Endothelial cell of umbilical vein (primary cell): ENCODE data around the gene PRKG1.

Experiments used
- CTCF ChIP-seq, 2 donors: IDR thresholded peaks; 1 replicate in 1 of 2; 2 replicates in 1 of 2; pipeline ENCODE4 v1.5.1; 2011; ENCODE audit warnings: low read length in 2 of 2, mild to moderate bottlenecking in 2 of 2, moderate library complexity in 2 of 2, control low read depth in 1 of 2, inconsistent platforms in 1 of 2, low read depth in 1 of 2; ENCODE audit not compliant: insufficient read depth in 1 of 2; ENCODE audit errors: extremely low read depth in 1 of 2
- EZH2 ChIP-seq: IDR thresholded peaks from 2 replicates; pipeline ENCODE4 v1.6.1; 2012; ENCODE audit warnings: borderline replicate concordance, low read depth, mild to moderate bottlenecking, moderate library complexity, low read length, inconsistent platforms; ENCODE audit not compliant: severe bottlenecking
- FOS ChIP-seq: IDR thresholded peaks from 2 replicates; pipeline ENCODE4 v1.6.1; 2011; ENCODE audit warnings: mild to moderate bottlenecking, low read length, moderate library complexity, borderline replicate concordance; ENCODE audit not compliant: insufficient read depth
- MAX ChIP-seq: IDR thresholded peaks from 2 replicates; pipeline ENCODE4 v1.6.1; 2011; ENCODE audit not compliant: insufficient read depth, insufficient read length
- POLR2AphosphoS5 ChIP-seq: IDR thresholded peaks from 2 replicates; pipeline ENCODE4 v1.6.1; 2012; ENCODE audit warnings: low read depth, mild to moderate bottlenecking, control low read depth, low read length, moderate library complexity; ENCODE audit not compliant: insufficient read depth

- TF ChIP-seq EZH2, result no peak
- no peak for TF ChIP-seq CTCF (IDR thresholded peaks at IDR 0.05; ENCODE audit: extremely low read depth in 1 of 2, insufficient read depth in 1 of 2, low read depth in 1 of 2, low read length in 2 of 2)
- TF ChIP-seq POLR2AphosphoS5, result no peak
- no peak for TF ChIP-seq FOS
- no peak for TF ChIP-seq MAX
Observed at GRCh38 chr10:51075043-51075872, 971 bp downstream of the PRKG1 start.
